Left lung (tissue), 10 donors: ENCODE results near the gene CD300LF. TPM values are rescaled to one million over a fixed set of nuclear protein-coding genes. Genes with fewer than 3 reads are reported as not detected.
A peak's percentile ranks its signal among the peaks of the same experiment; 100 is the strongest.

Experiments
- ATAC-seq: fragments of 200-7000 bp; cut with Tn5 transposase; one replicate; pipeline ENCODE4 v1.9.1; 2020; ENCODE audit warnings: moderate library complexity
- DNase-seq, 4 donors: peaks; one replicate each; pipeline ENCODE4 v3.0.0-alpha.2; 2013 to 2020
- H3K27ac ChIP-seq, 2 donors: fragments of 200-600 bp; sonication (generic) in 1 of 2; one replicate each; pipeline versions ENCODE4 v1.5.0 to v1.8.0; 2020 to 2021
- H3K27me3 ChIP-seq, 2 donors: fragments of 200-600 bp; sonication (generic) in 1 of 2; one replicate each; pipeline versions ENCODE4 v1.5.0 to v1.8.0; 2020 to 2021
- H3K36me3 ChIP-seq, 2 donors: fragments of 200-600 bp; sonication (generic) in 1 of 2; one replicate each; pipeline versions ENCODE4 v1.5.0 to v1.8.0; 2020 to 2021
- H3K4me1 ChIP-seq, 2 donors: fragments of 200-600 bp; one replicate each; pipeline ENCODE4 v1.8.0; 2021
- H3K4me3 ChIP-seq, 2 donors: fragments of 200-600 bp; sonication (generic) in 1 of 2; one replicate each; pipeline versions ENCODE4 v1.5.0 to v1.8.0; 2020 to 2021; ENCODE audit warnings: mild to moderate bottlenecking in 1 of 2
- H3K9me3 ChIP-seq, 2 donors: fragments of 200-600 bp; sonication (generic) in 1 of 2; one replicate each; pipeline versions ENCODE4 v1.5.0 to v1.8.0; 2020 to 2021
- intact Hi-C, 2 donors: fragments of 100-400 bp; cut with DNase I; formaldehyde crosslinking; loops; one replicate each; pipeline versions ENCODE4 v1.11.2 to v1.14.2; 2022
- polyA plus RNA-seq, 6 donors: library from polyadenylated mRNA; unstranded; fragments of 120-200 nt; gene quantifications; one replicate each; pipeline ENCODE4 v1.2.1, GENCODE V29; 2013; ENCODE audit not compliant: insufficient read length in 6 of 6
- total RNA-seq, 2 donors: library from RNA; stranded (reverse); fragmentation: NEBNext Ultra II Directional; extraction: Animal tissue kit (Norgen Biotek cat#: 25700); gene quantifications; one replicate each; pipeline ENCODE4 v1.2.1, GENCODE V29; 2021
- TF ChIP-seq, protein P1 (sequence below), 2 donors: fragments of 200-600 bp; sonication (generic) in 1 of 2; IDR thresholded peaks; one replicate each; pipeline versions ENCODE4 v1.5.0 to v1.8.0; 2021; ENCODE audit warnings: antibody characterized with exemption in 2 of 2
- donor health status: DM: no; HTN: yes; CAD: no.
- donor health status: DM: no; HTN: no; CAD: no.

CD300LF gene
- total and polyA plus RNA-seq, 8 donors = 0.33 to 26.7 (median 0.76) TPM

DNA sequence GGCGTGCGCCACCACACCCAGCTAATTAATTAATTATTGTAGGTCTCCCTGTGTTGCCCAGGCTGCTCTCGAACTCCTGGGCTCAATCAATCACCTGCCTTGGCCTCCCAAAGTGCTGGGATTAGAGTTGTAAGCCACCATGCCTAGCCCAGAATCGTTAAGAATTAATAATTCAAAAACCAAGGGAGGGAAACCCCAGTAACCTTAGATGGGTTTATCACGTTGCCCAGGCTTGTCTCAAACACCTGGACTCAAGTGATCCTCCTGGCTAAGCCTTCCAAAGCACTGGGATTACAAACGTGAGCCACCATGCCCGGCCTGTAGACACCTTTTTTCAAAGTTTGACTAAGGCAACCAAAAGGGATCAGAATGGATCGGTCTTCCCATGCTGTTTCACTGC is 21.6 kb downstream of the CD300LF start:
- DNase-seq = no peak
- TF ChIP-seq, protein P1, sequence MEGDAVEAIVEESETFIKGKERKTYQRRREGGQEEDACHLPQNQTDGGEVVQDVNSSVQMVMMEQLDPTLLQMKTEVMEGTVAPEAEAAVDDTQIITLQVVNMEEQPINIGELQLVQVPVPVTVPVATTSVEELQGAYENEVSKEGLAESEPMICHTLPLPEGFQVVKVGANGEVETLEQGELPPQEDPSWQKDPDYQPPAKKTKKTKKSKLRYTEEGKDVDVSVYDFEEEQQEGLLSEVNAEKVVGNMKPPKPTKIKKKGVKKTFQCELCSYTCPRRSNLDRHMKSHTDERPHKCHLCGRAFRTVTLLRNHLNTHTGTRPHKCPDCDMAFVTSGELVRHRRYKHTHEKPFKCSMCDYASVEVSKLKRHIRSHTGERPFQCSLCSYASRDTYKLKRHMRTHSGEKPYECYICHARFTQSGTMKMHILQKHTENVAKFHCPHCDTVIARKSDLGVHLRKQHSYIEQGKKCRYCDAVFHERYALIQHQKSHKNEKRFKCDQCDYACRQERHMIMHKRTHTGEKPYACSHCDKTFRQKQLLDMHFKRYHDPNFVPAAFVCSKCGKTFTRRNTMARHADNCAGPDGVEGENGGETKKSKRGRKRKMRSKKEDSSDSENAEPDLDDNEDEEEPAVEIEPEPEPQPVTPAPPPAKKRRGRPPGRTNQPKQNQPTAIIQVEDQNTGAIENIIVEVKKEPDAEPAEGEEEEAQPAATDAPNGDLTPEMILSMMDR (IDR thresholded peaks at IDR 0.05) = no peak
- Histone ChIP-seq H3K36me3 (peaks cover 0 to 16% of the 10 kb centered on the region in 2 donors), H3K27me3 (peaks cover 0 to 5% of the 10 kb centered on the region in 2 donors), H3K4me1 (peaks cover 0 to 48% of the 10 kb centered on the region in 2 donors), H3K9me3 (no peaks in the 10 kb centered on the region), H3K27ac (peak overlapping the region; percentile 53 to 90), H3K4me3 (no peak overlapping the region)
- intact Hi-C loops = no loop called here
- no peak for ATAC-seq

DNA sequence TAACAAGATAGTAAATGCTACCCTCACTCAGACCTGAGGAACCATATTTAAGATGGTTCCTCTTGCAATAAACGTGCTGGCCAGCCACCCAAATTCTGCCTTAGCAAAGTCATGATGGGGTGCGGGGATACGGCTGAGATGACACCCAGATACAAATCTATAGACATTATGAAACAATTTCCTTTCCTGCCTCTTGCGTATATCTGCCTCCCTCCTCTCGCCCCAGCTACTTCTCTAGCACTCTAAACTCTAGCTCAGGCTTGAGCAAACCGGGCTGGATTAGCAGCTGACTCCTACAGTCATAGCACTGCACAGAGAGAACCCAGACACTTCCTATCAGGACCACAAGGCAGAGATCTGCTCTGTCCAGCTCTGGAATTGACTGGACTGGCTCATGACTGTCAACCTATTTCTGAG is 22.3 kb downstream of the CD300LF start:
- DNase-seq = peak in 1 of 4 donors; percentile 73
- Histone ChIP-seq H3K27me3 (peaks cover 0 to 12% of the 10 kb centered on the region in 2 donors), H3K4me1 (peaks cover 0 to 48% of the 10 kb centered on the region in 2 donors), H3K27ac (peak overlapping the region; percentile 65 to 90), H3K36me3 (peaks cover 0 to 10% of the 10 kb centered on the region in 2 donors), H3K4me3 (no peak overlapping the region), H3K9me3 (no peaks in the 10 kb centered on the region)
- intact Hi-C loops = no loop called here
- ATAC-seq = peak; percentile 88
- TF ChIP-seq, protein P1 (IDR thresholded peaks at IDR 0.05) = no peak

DNA sequence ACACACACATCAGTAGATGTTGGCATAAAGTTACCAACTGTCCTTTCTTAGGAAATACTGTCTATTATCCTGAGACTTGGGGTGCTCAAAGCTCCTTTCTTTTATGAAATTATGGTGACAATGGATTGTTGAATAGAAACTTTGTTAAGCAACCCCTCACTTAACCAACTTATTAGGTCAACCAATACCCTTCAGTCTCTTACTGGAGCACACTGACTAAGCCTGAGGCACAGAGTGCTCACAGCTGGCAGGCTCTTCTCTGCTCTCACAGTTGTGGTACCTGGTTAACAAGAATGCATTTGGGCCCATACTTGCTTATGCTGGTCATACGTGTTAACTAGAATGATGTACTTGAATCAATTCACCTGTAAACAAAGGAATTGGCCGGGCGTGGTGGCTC is 24.8 kb downstream of the CD300LF start:
- Histone ChIP-seq H3K36me3 (no peaks in the 10 kb centered on the region), H3K27me3 (peaks cover 0 to 19% of the 10 kb centered on the region in 2 donors), H3K27ac (no peak overlapping the region), H3K4me3 (no peak overlapping the region), H3K9me3 (no peaks in the 10 kb centered on the region), H3K4me1 (peaks cover 0 to 51% of the 10 kb centered on the region in 2 donors)
- no peak for ATAC-seq
- TF ChIP-seq, protein P1 (IDR thresholded peaks at IDR 0.05) = no peak
- intact Hi-C loops = no loop called here
- DNase-seq = no peak

DNA sequence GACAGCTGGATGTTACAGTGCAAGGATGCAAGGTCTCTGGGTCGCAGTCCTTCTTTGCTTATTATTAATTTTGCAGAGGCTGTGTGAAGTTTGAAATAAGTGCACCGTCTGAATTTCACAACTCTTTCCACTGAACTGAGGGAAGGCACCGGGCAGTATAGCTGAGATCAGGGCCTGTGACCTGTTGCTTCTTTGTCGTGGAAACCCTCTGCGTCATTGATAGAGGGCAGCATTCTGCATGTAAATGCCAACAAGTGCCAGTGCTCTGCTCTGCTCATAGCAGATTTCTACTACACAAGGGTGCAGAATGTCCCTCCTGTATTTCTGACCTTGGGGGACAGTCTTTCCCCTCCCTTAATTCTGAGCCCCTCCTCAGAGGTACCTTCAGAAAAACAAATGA is 26.0 kb downstream of the CD300LF start:
- Histone ChIP-seq H3K27ac (no peak overlapping the region), H3K4me1 (peaks cover 0 to 55% of the 10 kb centered on the region in 2 donors), H3K36me3 (no peaks in the 10 kb centered on the region), H3K4me3 (no peak overlapping the region), H3K27me3 (peaks cover 0 to 30% of the 10 kb centered on the region in 2 donors), H3K9me3 (no peaks in the 10 kb centered on the region)
- intact Hi-C loops = no loop called here
- DNase-seq = no peak
- TF ChIP-seq, protein P1 (IDR thresholded peaks at IDR 0.05) = no peak
- peak; percentile 68 for ATAC-seq

DNA sequence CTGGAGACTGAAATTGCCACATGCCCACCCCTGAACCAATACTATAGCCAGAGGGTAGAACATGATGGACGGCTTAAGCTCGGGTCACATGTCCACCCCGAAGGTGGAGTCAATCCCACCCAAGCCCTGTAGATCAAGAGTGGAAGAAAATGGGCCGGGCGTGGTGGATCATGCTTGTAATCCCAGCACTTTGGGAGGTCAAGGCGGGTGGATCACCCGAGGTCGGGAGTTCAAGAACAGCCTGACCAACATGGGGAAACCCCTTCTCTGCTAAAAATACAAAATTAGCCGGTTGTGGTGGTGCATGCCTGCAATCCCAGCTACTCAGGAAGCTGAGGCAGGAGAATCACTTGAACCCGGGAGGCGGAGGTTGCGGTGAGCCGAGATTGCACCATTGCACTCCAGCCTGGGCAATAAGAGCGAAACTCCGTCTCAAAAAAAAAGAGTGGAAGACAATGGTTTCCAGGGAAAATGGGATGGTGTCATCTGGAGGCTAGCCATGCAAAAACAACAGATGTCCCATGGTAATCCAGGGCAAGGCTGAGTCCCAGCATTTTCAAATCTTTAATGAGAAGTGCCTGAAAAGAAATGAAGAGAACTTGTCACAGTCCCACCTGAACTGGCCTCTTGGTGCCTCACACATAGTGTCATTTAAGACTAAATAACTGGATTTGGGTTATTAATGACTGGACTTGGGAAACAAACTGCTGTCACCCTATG is 30.1 kb downstream of the CD300LF start:
- no peak overlapping the region for H3K27ac ChIP-seq
- intact Hi-C loops = no loop called here
- ATAC-seq (no peak), DNase-seq (no peak)
- no peak overlapping the region for H3K4me3 ChIP-seq
- TF ChIP-seq, protein P1 (IDR thresholded peaks at IDR 0.05) = no peak
- no peaks in the 10 kb centered on the region for H3K36me3 ChIP-seq
- peaks cover 0 to 33% of the 10 kb centered on the region in 2 donors for H3K27me3 ChIP-seq
- H3K4me1 ChIP-seq = peaks cover 1 to 36% of the 10 kb centered on the region in 2 donors
- no peaks in the 10 kb centered on the region for H3K9me3 ChIP-seq
